Spleen (tissue), 11 donors: ENCODE data around the gene AP5Z1. TPM values are rescaled to one million over a fixed set of nuclear protein-coding genes. Genes with fewer than 3 reads are reported as not detected.

Experiments used
- DNase-seq: peaks from one replicate; pipeline ENCODE4 v3.0.0-alpha.2; 2020
- H3K27ac ChIP-seq, 8 donors: fragments of 200-600 bp; sonication (generic) in 7 of 8; 1 replicate in 4 of 8; 2 replicates in 4 of 8; pipeline versions ENCODE4 v1.5.0 to v1.8.0; 2016 to 2021; ENCODE audit warnings: inconsistent platforms in 4 of 8, mild to moderate bottlenecking in 4 of 8, moderate library complexity in 1 of 8
- H3K27me3 ChIP-seq, 7 donors: fragments of 200-600 bp; sonication (generic) in 6 of 7; replicated peaks in 1 of 7; 1 replicate in 4 of 7; 2 replicates in 3 of 7; pipeline versions ENCODE4 v1.5.0 to v1.8.0; 2016 to 2021; ENCODE audit warnings: inconsistent platforms in 3 of 7, mild to moderate bottlenecking in 1 of 7
- H3K36me3 ChIP-seq, 6 donors: fragments of 200-600 bp; sonication (generic) in 5 of 6; 1 replicate in 4 of 6; 2 replicates in 2 of 6; pipeline versions ENCODE4 v1.5.0 to v1.8.0; 2016 to 2021; ENCODE audit warnings: inconsistent platforms in 2 of 6
- H3K4me1 ChIP-seq, 6 donors: fragments of 200-600 bp; sonication (generic) in 5 of 6; 1 replicate in 3 of 6; 2 replicates in 3 of 6; pipeline versions ENCODE4 v1.5.0 to v1.8.0; 2016 to 2021; ENCODE audit warnings: inconsistent platforms in 3 of 6
- H3K4me3 ChIP-seq, 8 donors: fragments of 200-600 bp; sonication (generic) in 7 of 8; 1 replicate in 4 of 8; 2 replicates in 4 of 8; pipeline versions ENCODE4 v1.5.0 to v1.8.0; 2016 to 2021; ENCODE audit warnings: inconsistent platforms in 4 of 8, mild to moderate bottlenecking in 4 of 8, moderate library complexity in 2 of 8
- H3K9me3 ChIP-seq, 8 donors: fragments of 200-600 bp; sonication (generic) in 7 of 8; 1 replicate in 4 of 8; 2 replicates in 4 of 8; pipeline versions ENCODE4 v1.5.0 to v1.8.0; 2016 to 2021; ENCODE audit warnings: inconsistent platforms in 4 of 8
- POLR2A ChIP-seq, 3 donors: fragments of 450-650 bp; IDR thresholded peaks; one replicate each; pipeline ENCODE4 v1.5.1; 2017; ENCODE audit warnings: antibody characterized with exemption in 3 of 3, mild to moderate bottlenecking in 1 of 3
- POLR2AphosphoS5 ChIP-seq, 3 donors: sonication (generic); formaldehyde crosslinking; IDR thresholded peaks; one replicate each; pipeline ENCODE4 v1.5.1; 2017; ENCODE audit warnings: antibody characterized with exemption in 3 of 3
- WGBS, 5 donors: extraction: QIAGEN DNeasy Blood & Tissue Kit in 3 of 5; methylation state at CpG; one replicate each; pipeline versions ENCODE4 v1.1.5 to v1.1.7; 2013 to 2018; 5-methylcytosine and 5-hydroxymethylcytosine counted together
- intact Hi-C: fragments of 100-400 bp; cut with DNase I; formaldehyde crosslinking; loops from one replicate; pipeline ENCODE4 v1.15.0; 2023; ENCODE audit warnings: low total_unique reads
- polyA plus RNA-seq, 3 donors: library from polyadenylated mRNA; stranded (reverse); fragments of 200-250 nt; gene quantifications; one replicate each; pipeline ENCODE4 v1.2.1, GENCODE V29; 2013
- total RNA-seq, 7 donors: library from RNA; depleted of rRNA in 3 of 7; stranded (reverse); fragments of >200 nt in 3 of 7; fragmentation: NEBNext Ultra II Directional in 4 of 7; extraction: Animal tissue kit (Norgen Biotek cat#: 25700) in 4 of 7; gene quantifications; one replicate each; pipeline versions ENCODE4 v1.1.0 to v1.2.1, GENCODE V29; 2016 to 2021
- TF ChIP-seq, protein P1 (sequence below), 11 experiments: fragments of 200-600 bp in 7 of 11; fragments of 450-650 bp in 4 of 11; sonication (generic) in 4 of 11; IDR thresholded peaks in 8 of 11; conservative IDR thresholded peaks in 3 of 11; 1 replicate in 7 of 11; 2 replicates in 4 of 11; pipeline versions ENCODE4 v1.4.0 to v1.8.0; 2016 to 2021; ENCODE audit warnings: antibody characterized with exemption in 11 of 11, inconsistent platforms in 4 of 11, mild to moderate bottlenecking in 1 of 11
- donor health status: healthy with polysubstance abuse.
- donor health status: DM: no; HTN: no; CAD: no; lungs with moderate emphysema.
- donor health status: DM: no; HTN: no; CAD: no.
- donor health status: Bipolar disorder and iron deficiency.
- donor health status: healthy.
- donor health status: DM: no; HTN: no; CAD: no.
- donor health status: DM: yes; HTN: yes; CAD: no.

Gene AP5Z1
- total and polyA plus RNA-seq, 10 donors: 39.3 to 156 (median 64.7) TPM

DNA sequence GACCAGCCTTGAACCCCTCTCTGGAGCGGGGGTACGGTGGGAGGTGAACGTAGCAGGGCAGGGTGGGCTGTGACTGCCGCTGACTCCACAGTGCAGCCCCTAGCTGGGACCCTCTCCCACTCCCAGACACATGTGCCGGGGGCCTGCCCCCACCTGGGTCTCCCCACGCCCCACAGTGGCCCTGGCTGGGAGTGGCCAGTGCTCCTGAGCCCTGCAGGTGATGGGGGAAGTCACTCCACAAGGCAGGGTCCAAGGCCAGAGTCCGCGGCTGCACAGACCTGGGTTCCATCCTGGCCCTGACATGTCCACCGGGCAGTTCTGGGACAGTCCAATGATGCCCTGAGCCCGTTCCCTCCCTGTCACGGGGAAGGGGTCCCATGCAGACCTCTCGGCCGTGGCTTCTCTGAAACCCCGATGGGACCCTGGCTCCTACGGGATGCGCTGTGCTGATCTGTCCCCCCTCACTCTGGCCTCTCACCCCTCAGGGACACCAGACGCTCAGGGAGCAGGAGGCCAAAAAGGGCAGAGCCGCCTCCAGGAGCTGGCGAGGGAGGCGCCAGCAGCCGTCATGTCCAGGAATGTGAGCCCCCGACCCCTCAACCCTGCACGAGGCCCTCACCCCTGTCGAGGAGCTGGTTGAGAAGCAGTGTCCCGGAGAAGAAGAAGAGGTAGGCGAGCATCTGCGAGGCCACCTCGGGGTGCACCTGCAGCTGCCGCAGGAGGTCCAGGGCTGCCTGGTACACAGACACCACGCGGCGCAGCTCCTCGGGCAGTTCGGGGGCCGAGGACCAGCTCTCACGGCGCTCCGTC lies 40.4 kb downstream of the AP5Z1 start:
- H3K27ac ChIP-seq: no peak overlapping the region
- H3K4me3 ChIP-seq: no peak overlapping the region
- intact Hi-C loops: no loop called here
- peak; percentile 56 for DNase-seq
- peaks cover 0 to 80% (median 14%) of the 10 kb centered on the region in 7 donors for H3K27me3 ChIP-seq
- peaks cover 0 to 4% (median 0%) of the 10 kb centered on the region in 8 donors for H3K9me3 ChIP-seq
- H3K4me1 ChIP-seq: peaks cover 0 to 11% (median 0%) of the 10 kb centered on the region in 6 donors
- H3K36me3 ChIP-seq: no peaks in the 10 kb centered on the region
- TF ChIP-seq POLR2AphosphoS5 (IDR thresholded peaks at IDR 0.05) (no peak), POLR2A (IDR thresholded peaks at IDR 0.05) (no peak)
- TF ChIP-seq, protein P1, sequence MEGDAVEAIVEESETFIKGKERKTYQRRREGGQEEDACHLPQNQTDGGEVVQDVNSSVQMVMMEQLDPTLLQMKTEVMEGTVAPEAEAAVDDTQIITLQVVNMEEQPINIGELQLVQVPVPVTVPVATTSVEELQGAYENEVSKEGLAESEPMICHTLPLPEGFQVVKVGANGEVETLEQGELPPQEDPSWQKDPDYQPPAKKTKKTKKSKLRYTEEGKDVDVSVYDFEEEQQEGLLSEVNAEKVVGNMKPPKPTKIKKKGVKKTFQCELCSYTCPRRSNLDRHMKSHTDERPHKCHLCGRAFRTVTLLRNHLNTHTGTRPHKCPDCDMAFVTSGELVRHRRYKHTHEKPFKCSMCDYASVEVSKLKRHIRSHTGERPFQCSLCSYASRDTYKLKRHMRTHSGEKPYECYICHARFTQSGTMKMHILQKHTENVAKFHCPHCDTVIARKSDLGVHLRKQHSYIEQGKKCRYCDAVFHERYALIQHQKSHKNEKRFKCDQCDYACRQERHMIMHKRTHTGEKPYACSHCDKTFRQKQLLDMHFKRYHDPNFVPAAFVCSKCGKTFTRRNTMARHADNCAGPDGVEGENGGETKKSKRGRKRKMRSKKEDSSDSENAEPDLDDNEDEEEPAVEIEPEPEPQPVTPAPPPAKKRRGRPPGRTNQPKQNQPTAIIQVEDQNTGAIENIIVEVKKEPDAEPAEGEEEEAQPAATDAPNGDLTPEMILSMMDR (IDR thresholded peaks at IDR 0.05 in 8 of 11, conservative IDR thresholded peaks at IDR 0.05 in 3 of 11): no peak
- 80 to 92% (median 90%) methylated on average over 24 to 38 of the region's 38 CpGs for WGBS, 5 donors

DNA sequence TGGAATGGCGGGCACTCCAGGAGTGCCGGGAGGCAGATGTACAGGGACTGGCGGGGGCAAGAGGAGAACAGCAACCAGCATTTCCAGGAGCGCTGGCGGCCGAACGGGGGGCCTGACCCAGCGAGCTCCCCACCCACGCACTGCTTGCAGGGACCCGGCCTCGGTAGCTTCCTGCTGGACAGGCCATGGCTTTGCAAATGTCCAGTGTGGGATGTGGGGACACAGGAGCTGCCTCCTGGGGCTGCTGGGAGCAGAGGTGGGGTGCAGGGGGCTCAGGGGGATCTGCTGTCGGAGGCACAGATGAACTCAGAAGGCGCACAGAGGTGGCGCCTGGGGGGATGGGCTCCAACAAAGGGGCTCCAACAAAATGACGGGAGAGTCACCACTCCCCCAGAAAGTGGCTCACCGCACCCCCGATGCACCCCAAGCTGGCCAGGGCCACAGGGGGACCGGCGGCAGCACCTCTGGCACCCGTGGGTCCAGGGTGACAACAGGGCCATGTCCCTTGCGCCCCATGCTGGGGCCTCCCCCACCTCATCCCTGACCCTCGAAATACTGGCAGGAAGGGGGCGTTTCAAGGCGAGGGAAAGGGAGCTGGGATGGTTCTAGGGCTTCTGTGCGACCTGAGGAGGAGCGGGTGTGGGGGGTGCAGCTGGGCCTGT lies 41.1 kb downstream of the AP5Z1 start:
- WGBS, 5 donors: 86 to 93% (median 88%) methylated on average over 21 to 26 of the region's 26 CpGs
- H3K9me3 ChIP-seq: peaks cover 0 to 4% (median 0%) of the 10 kb centered on the region in 8 donors
- peaks cover 0 to 80% (median 14%) of the 10 kb centered on the region in 7 donors for H3K27me3 ChIP-seq
- peaks cover 0 to 13% (median 0%) of the 10 kb centered on the region in 6 donors for H3K4me1 ChIP-seq
- H3K36me3 ChIP-seq: no peaks in the 10 kb centered on the region
- intact Hi-C loops: no loop called here
- no peak overlapping the region for H3K27ac ChIP-seq
- no peak for DNase-seq
- no peak overlapping the region for H3K4me3 ChIP-seq
- TF ChIP-seq, protein P1 (IDR thresholded peaks at IDR 0.05 in 8 of 11, conservative IDR thresholded peaks at IDR 0.05 in 3 of 11): no peak
- TF ChIP-seq POLR2AphosphoS5 (IDR thresholded peaks at IDR 0.05) (no peak), POLR2A (IDR thresholded peaks at IDR 0.05) (no peak)

DNA sequence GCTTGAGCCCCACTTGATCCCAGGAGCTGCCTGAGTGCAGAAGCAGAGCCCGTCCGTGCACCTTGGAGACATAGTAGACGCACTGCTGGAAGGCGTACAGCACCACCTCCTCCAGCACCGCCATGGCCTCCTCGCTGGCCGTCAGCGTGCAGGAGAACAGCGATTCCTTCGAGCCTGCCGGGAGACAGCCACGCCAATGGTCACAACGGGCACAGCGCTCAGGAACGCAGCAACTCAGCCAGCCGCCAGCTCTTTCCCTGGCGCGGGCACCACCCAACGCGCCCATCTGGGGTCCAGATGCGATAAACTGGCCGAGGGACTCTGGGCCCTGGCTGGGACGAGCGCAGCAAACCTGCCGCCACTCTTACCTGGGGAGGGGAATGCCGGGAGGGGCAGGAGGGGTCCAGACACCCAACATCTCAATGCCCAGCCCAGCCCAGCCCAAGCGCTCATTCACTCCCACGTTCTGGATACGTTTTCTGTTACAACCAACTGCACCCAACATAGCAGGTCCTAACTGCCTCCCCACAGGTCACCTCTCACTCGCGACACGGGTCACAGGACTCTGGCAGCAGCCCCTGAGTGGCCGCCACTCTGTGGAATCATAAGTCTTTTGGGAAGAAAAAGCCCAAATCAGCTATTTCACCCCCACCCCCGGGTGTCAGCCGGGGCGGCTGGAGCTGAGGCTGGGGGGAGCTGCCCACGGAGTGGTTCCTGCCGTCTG lies 41.9 kb downstream of the AP5Z1 start:
- 86 to 94% (median 89%) methylated on average over 17 to 38 of the region's 38 CpGs for WGBS, 5 donors
- Histone ChIP-seq H3K4me1 (peaks cover 0 to 13% (median 0%) of the 10 kb centered on the region in 6 donors), H3K27ac (no peak overlapping the region), H3K27me3 (peaks cover 0 to 84% (median 14%) of the 10 kb centered on the region in 7 donors), H3K4me3 (no peak overlapping the region), H3K9me3 (peaks cover 0 to 4% (median 0%) of the 10 kb centered on the region in 8 donors), H3K36me3 (no peaks in the 10 kb centered on the region)
- TF ChIP-seq, protein P1 (IDR thresholded peaks at IDR 0.05 in 8 of 11, conservative IDR thresholded peaks at IDR 0.05 in 3 of 11): no peak
- TF ChIP-seq POLR2A (IDR thresholded peaks at IDR 0.05) (no peak), POLR2AphosphoS5 (IDR thresholded peaks at IDR 0.05) (no peak)
- no peak for DNase-seq
- intact Hi-C loops: no loop called here
